Liver (tissue), 9 donors: Measurements from ENCODE around the gene GATAD2B. TPM values are rescaled to one million over a fixed set of nuclear protein-coding genes. Genes with fewer than 3 reads are reported as not detected.
A peak's percentile ranks its signal among the peaks of the same experiment; 100 is the strongest.

Experiments used
- DNase-seq: peaks from one replicate; pipeline ENCODE4 v3.0.0-alpha.2; 2017; ENCODE audit warnings: low spot score
- H3K27ac ChIP-seq, 2 donors: one replicate each; pipeline ENCODE4 v1.7.0; 2013; ENCODE audit warnings: inconsistent platforms in 2 of 2, low read length in 2 of 2, control low read depth in 1 of 2, low read depth in 1 of 2, mild to moderate bottlenecking in 1 of 2
- H3K27me3 ChIP-seq, 4 donors: one replicate each; pipeline versions ENCODE4 v1.6.1 to v1.7.0; 2013; ENCODE audit warnings: low read length in 3 of 4, inconsistent platforms in 1 of 4, mild to moderate bottlenecking in 1 of 4, moderate library complexity in 1 of 4; ENCODE audit not compliant: control insufficient read depth in 4 of 4, insufficient read depth in 4 of 4
- H3K36me3 ChIP-seq, 4 donors: one replicate each; pipeline versions ENCODE4 v1.6.1 to v1.7.0; 2013; ENCODE audit warnings: low read length in 3 of 4, mild to moderate bottlenecking in 3 of 4, low read depth in 1 of 4, moderate library complexity in 1 of 4; ENCODE audit not compliant: control insufficient read depth in 4 of 4, insufficient read depth in 3 of 4
- H3K4me1 ChIP-seq, 4 donors: one replicate each; pipeline versions ENCODE4 v1.6.1 to v1.7.0; 2013; ENCODE audit warnings: low read length in 3 of 4, mild to moderate bottlenecking in 3 of 4, moderate library complexity in 1 of 4; ENCODE audit not compliant: control insufficient read depth in 4 of 4, insufficient read depth in 4 of 4
- H3K4me3 ChIP-seq, 3 donors: one replicate each; pipeline versions ENCODE4 v1.6.1 to v1.7.0; 2013; ENCODE audit warnings: low read length in 3 of 3, control low read depth in 1 of 3, low read depth in 1 of 3, mild to moderate bottlenecking in 1 of 3
- H3K9ac ChIP-seq, 2 donors: one replicate each; pipeline ENCODE4 v1.7.0; 2013; ENCODE audit warnings: low read length in 2 of 2, mild to moderate bottlenecking in 2 of 2, moderate library complexity in 2 of 2, control low read depth in 1 of 2, low read depth in 1 of 2
- H3K9me3 ChIP-seq, 4 donors: one replicate each; pipeline versions ENCODE4 v1.6.1 to v1.7.0; 2013; ENCODE audit warnings: low read length in 3 of 4; ENCODE audit not compliant: control insufficient read depth in 4 of 4
- CTCF ChIP-seq: fragments of 150-350 bp; IDR thresholded peaks from 2 replicates; pipeline ENCODE4 v1.5.1; 2017; ENCODE audit warnings: improper control_type of control experiment, low read depth, low read length; ENCODE audit not compliant: missing input control
- FOXA1 ChIP-seq: IDR thresholded peaks from 2 replicates; pipeline ENCODE4 v1.6.1; 2016; ENCODE audit warnings: antibody characterized with exemption
- GABPA ChIP-seq, 2 donors: IDR thresholded peaks in 1 of 2; conservative IDR thresholded peaks in 1 of 2; 2 replicates each; pipeline ENCODE4 v1.6.1; 2016; ENCODE audit warnings: antibody characterized with exemption in 2 of 2, mild to moderate bottlenecking in 1 of 2, moderate library complexity in 1 of 2
- HNF4G ChIP-seq: IDR thresholded peaks from 2 replicates; pipeline ENCODE4 v1.6.1; 2016; ENCODE audit warnings: antibody characterized with exemption
- NR2F2 ChIP-seq: IDR thresholded peaks from 2 replicates; pipeline ENCODE4 v1.6.1; 2016; ENCODE audit warnings: antibody characterized with exemption
- REST ChIP-seq: IDR thresholded peaks from 2 replicates; pipeline ENCODE4 v1.6.1; 2016; ENCODE audit warnings: antibody characterized with exemption, mild to moderate bottlenecking
- RXRA ChIP-seq, 2 donors: IDR thresholded peaks; 2 replicates each; pipeline ENCODE4 v1.6.1; 2017 to 2018; ENCODE audit warnings: antibody characterized with exemption in 2 of 2, mild to moderate bottlenecking in 1 of 2
- ZBTB33 ChIP-seq: IDR thresholded peaks from 2 replicates; pipeline ENCODE4 v1.6.1; 2016; ENCODE audit warnings: antibody characterized with exemption
- WGBS: extraction: QIAGEN DNeasy Blood & Tissue Kit; methylation state at CpG from one replicate; pipeline ENCODE4 v1.1.7; 2013; 5-methylcytosine and 5-hydroxymethylcytosine counted together
- polyA plus RNA-seq, 2 donors: library from polyadenylated mRNA; stranded (reverse) in 1 of 2; unstranded in 1 of 2; fragments of 200-250 nt in 1 of 2; fragments of >200 nt in 1 of 2; fragmentation: Nextera tagmentation in 1 of 2; extraction: Ambion mirVana in 1 of 2; gene quantifications; one replicate each; pipeline versions ENCODE4 v1.2.1 to v1.2.3, GENCODE V29; 2013 to 2015
- total RNA-seq, 2 donors: library from RNA; depleted of rRNA; stranded (reverse); fragments of >200 nt; gene quantifications; one replicate each; pipeline ENCODE4 v1.2.3, GENCODE V29; 2014
- TF ChIP-seq, protein P1 (sequence below): IDR thresholded peaks from 2 replicates; pipeline ENCODE4 v1.6.1; 2016; ENCODE audit warnings: antibody characterized with exemption
- donor health status: healthy.
- donor health status: healthy.
- donor health status: healthy.
- donor health status: healthy.
- donor health status: healthy.

GATAD2B gene
- total and polyA plus RNA-seq, 4 donors = 3.2 to 4.9 (median 3.9) TPM

- no peaks in the 10 kb centered on the region for H3K4me1 ChIP-seq
- H3K9me3 ChIP-seq = no peaks in the 10 kb centered on the region
- H3K36me3 ChIP-seq = peaks cover 7 to 57% (median 49%) of the 10 kb centered on the region in 4 donors
- no peak for DNase-seq
- no peaks in the 10 kb centered on the region for H3K27me3 ChIP-seq
- H3K4me3 ChIP-seq = no peak overlapping the region
- H3K27ac ChIP-seq = no peak overlapping the region
- WGBS = 93% methylated on average over 13 of the region's 13 CpGs
- TF ChIP-seq FOXA1 = no peak
- TF ChIP-seq, protein P1, sequence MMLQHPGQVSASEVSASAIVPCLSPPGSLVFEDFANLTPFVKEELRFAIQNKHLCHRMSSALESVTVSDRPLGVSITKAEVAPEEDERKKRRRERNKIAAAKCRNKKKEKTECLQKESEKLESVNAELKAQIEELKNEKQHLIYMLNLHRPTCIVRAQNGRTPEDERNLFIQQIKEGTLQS = no peak
- H3K9ac ChIP-seq = no peak overlapping the region
Measured at GRCh38 chr1:153816283-153816889, 106.4 kb downstream of the GATAD2B start.

GRCh38 chr1:153805886-153806719 lies 116.7 kb downstream of the GATAD2B start:
- H3K9me3 ChIP-seq = no peaks in the 10 kb centered on the region
- TF ChIP-seq GABPA (IDR thresholded peaks at IDR 0.05 in 1 of 2, conservative IDR thresholded peaks at IDR 0.05 in 1 of 2) (no peak), ZBTB33 (no peak), HNF4G (no peak), REST (no peak), NR2F2 (no peak), RXRA (IDR thresholded peaks at IDR 0.05) (no peak), FOXA1 (no peak), CTCF (no peak)
- TF ChIP-seq, protein P1 = no peak
- H3K27ac ChIP-seq = no peak overlapping the region
- peaks cover 6 to 39% (median 17%) of the 10 kb centered on the region in 4 donors for H3K36me3 ChIP-seq
- H3K27me3 ChIP-seq = no peaks in the 10 kb centered on the region
- H3K4me3 ChIP-seq = no peak overlapping the region
- H3K9ac ChIP-seq = peak overlapping the region in 1 of 2 donors; percentile 30
- WGBS = 81% methylated on average over 11 of the region's 11 CpGs
- no peak for DNase-seq
- peaks cover 0 to 7% (median 5%) of the 10 kb centered on the region in 4 donors for H3K4me1 ChIP-seq
